ENCODE results near the gene NRK. TPM values are rescaled to one million over a fixed set of nuclear protein-coding genes. Genes with fewer than 3 reads are reported as not detected.
"Not testable (repeated sequence)": the region's sequence is repeated elsewhere in the genome, so short reads cannot be mapped to it uniquely, and the experiment has no call there.

Gene NRK
- total RNA-seq, 1 donor from 2014 or later, result 0.53 TPM

GRCh38 chrX:105999294-105999693 lies 177.0 kb downstream of the NRK start:
- H3K27ac ChIP-seq, result no peak overlapping the region
- no peaks in the 10 kb centered on the region for H3K36me3 ChIP-seq
- no peak for DNase-seq
- no peaks in the 10 kb centered on the region for H3K27me3 ChIP-seq (ENCODE audit: low read depth)
- no peak for TF ChIP-seq CTCF (IDR thresholded peaks at IDR 0.05)
- H3K4me3 ChIP-seq, result no peak overlapping the region
- intact Hi-C loops (cut with DNase I), result no loop called here
- no peak for ATAC-seq
- H3K9me3 ChIP-seq, result no peaks in the 10 kb centered on the region
- no peaks in the 10 kb centered on the region for H3K4me1 ChIP-seq

- Histone ChIP-seq H3K27me3 (ENCODE audit: low read depth) (no peaks in the 10 kb centered on the region), H3K27ac (no peak overlapping the region), H3K4me3 (no peak overlapping the region), H3K9me3 (no peaks in the 10 kb centered on the region), H3K36me3 (no peaks in the 10 kb centered on the region), H3K4me1 (no peaks in the 10 kb centered on the region)
- intact Hi-C loops (cut with DNase I), result no loop called here
- no peak for ATAC-seq
- DNase-seq, result no peak
- no peak for TF ChIP-seq CTCF (IDR thresholded peaks at IDR 0.05)
Observed at GRCh38 chrX:106000203-106000602, 177.9 kb downstream of the NRK start.

GRCh38 chrX:106000609-106001008 lies 178.3 kb downstream of the NRK start:
- H3K4me3 ChIP-seq; ATAC-seq; H3K27me3 ChIP-seq (ENCODE audit: low read depth); DNase-seq; H3K4me1 ChIP-seq; H3K27ac ChIP-seq; intact Hi-C loops (cut with DNase I); H3K9me3 ChIP-seq; H3K36me3 ChIP-seq: not testable (repeated sequence)

- H3K4me3 ChIP-seq, result no peak overlapping the region
- H3K4me1 ChIP-seq, result no peaks in the 10 kb centered on the region
- no peaks in the 10 kb centered on the region for H3K27me3 ChIP-seq (ENCODE audit: low read depth)
- no peaks in the 10 kb centered on the region for H3K9me3 ChIP-seq
- no peaks in the 10 kb centered on the region for H3K36me3 ChIP-seq
- intact Hi-C loops (cut with DNase I), result no loop called here
- ATAC-seq (no peak), DNase-seq (no peak)
- TF ChIP-seq CTCF (IDR thresholded peaks at IDR 0.05), result no peak
- H3K27ac ChIP-seq, result no peak overlapping the region
Observed at GRCh38 chrX:106005684-106006083, 183.3 kb downstream of the NRK start.

GRCh38 chrX:106007815-106008214 lies 185.5 kb downstream of the NRK start:
- DNase-seq, result no peak
- Histone ChIP-seq H3K27me3 (ENCODE audit: low read depth) (no peaks in the 10 kb centered on the region), H3K9me3 (no peaks in the 10 kb centered on the region), H3K36me3 (no peaks in the 10 kb centered on the region), H3K4me1 (no peaks in the 10 kb centered on the region), H3K4me3 (no peak overlapping the region), H3K27ac (no peak overlapping the region)
- intact Hi-C loops (cut with DNase I), result no loop called here
- TF ChIP-seq CTCF (IDR thresholded peaks at IDR 0.05), result no peak
- no peak for ATAC-seq

Other genes starting within 250 kb of the NRK start
- not detected for gene SERPINA7, start 216.2 kb downstream of the NRK start, total RNA-seq

All from lower lobe of right lung (tissue), 2 donors.